Epithelial cell of proximal tubule (primary cell): ENCODE results near the gene CNIH2. TPM values are rescaled to one million over a fixed set of nuclear protein-coding genes. Genes with fewer than 3 reads are reported as not detected.

Experiments used
- DNase-seq: peaks from one replicate; pipeline ENCODE4 v3.0.0-alpha.2; 2011; ENCODE audit warnings: low read depth
- H3K4me3 ChIP-seq: 2 replicates; pipeline ENCODE4 v1.5.1; 2011; ENCODE audit warnings: low read depth, mild to moderate bottlenecking, low read length
- CTCF ChIP-seq: conservative IDR thresholded peaks from 2 replicates; pipeline ENCODE4 v1.5.1; 2012; ENCODE audit warnings: low read depth, mild to moderate bottlenecking, low read length
- total RNA-seq: library from RNA; depleted of rRNA; stranded (reverse); fragments of >200 nt; gene quantifications from 2 replicates; pipeline ENCODE4 v1.2.3, GENCODE V29; 2015

CNIH2 gene
- total RNA-seq, 1 donor from 2014 or later, result 0.58 TPM

GRCh38 chr11:66235141-66235540, 42.8 kb upstream of the CNIH2 start:
- TF ChIP-seq CTCF, result no peak
- no peak for DNase-seq
- no peak overlapping the region for H3K4me3 ChIP-seq

- no peak for DNase-seq
- no peak overlapping the region for H3K4me3 ChIP-seq
- peak; percentile 11 for TF ChIP-seq CTCF
Measured at GRCh38 chr11:66237867-66238266, 40.1 kb upstream of the CNIH2 start.

- no peak for DNase-seq
Measured at GRCh38 chr11:66238786-66239413, 39.1 kb upstream of the CNIH2 start.

GRCh38 chr11:66239511-66239910, 38.5 kb upstream of the CNIH2 start:
- H3K4me3 ChIP-seq, result no peak overlapping the region
- no peak for DNase-seq
- TF ChIP-seq CTCF, result no peak

More at GRCh38 chr11:66238786-66239413, 39.1 kb upstream of the CNIH2 start:
- H3K4me3 ChIP-seq, result no peak overlapping the region
- no peak for TF ChIP-seq CTCF

GRCh38 chr11:66239998-66240780, 37.8 kb upstream of the CNIH2 start:
- no peak for TF ChIP-seq CTCF
- no peak overlapping the region for H3K4me3 ChIP-seq
- DNase-seq, result no peak

GRCh38 chr11:66240781-66241136, 37.2 kb upstream of the CNIH2 start:
- DNase-seq, result no peak
- no peak overlapping the region for H3K4me3 ChIP-seq
- no peak for TF ChIP-seq CTCF
